Skin of body (tissue), 2 donors: Measurements from ENCODE around the gene SNTG2. TPM values are rescaled to one million over a fixed set of nuclear protein-coding genes. Genes with fewer than 3 reads are reported as not detected.
"Not testable (repeated sequence)": the region's sequence is repeated elsewhere in the genome, so short reads cannot be mapped to it uniquely, and the experiment has no call there.

Experiments
- DNase-seq: peaks from one replicate; lab custom pipeline; 2025; lab: John Stamatoyannopoulos, UW
- total RNA-seq: library from RNA; depleted of rRNA; stranded (reverse); fragments of >200 nt; gene quantifications from one replicate; pipeline ENCODE4 v1.2.3, GENCODE V29; 2014

Gene SNTG2
- total RNA-seq, 1 donor from 2014 or later, result 5.2 TPM

DNA sequence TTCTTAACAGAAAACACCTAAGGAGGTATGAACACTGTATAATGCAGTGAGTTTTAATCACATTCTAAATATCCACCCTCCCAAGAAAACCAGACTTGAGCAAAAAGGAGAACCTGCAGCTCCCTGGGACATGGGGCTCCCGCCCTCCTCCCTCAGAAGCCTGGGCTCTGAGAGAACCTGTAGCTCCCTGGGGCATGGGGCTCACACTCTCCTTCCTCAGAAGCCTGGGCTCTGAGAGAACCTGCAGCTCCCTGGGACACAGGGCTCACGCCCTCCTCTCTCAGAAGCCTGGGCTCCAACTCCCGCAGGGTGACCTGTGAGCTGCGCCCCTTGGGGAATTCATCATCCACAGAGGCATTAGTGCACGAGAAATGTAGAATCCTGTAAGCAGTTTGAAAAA, 222.9 kb downstream of the SNTG2 start:
- no peak for DNase-seq

- no peak for DNase-seq
These were observed 231.2 kb downstream of the SNTG2 start for GRCh38 chr2:1181893-1182292.

DNA sequence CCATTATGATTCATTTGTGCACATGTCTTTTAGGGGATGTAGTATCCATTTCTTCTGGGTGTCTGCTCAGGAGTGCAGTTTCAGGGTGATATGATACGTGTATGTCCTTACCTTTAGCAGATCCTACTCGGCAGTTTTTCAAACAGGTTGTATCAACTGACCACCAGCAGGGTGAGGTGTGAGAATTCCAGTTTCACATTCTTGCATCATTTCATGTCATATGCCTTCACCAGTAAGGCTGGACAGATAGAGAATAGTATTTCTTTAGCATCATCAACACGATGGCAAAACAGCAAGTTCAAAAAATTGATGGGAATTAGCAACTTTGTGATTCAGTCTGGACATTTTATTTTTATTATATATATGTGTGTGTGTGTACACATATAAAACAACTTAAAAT, 232.7 kb downstream of the SNTG2 start:
- no peak for DNase-seq

GRCh38 chr2:1186421-1186820, 235.8 kb downstream of the SNTG2 start:
- no peak for DNase-seq

GRCh38 chr2:1187189-1187588, 236.5 kb downstream of the SNTG2 start:
- DNase-seq, result no peak

DNA sequence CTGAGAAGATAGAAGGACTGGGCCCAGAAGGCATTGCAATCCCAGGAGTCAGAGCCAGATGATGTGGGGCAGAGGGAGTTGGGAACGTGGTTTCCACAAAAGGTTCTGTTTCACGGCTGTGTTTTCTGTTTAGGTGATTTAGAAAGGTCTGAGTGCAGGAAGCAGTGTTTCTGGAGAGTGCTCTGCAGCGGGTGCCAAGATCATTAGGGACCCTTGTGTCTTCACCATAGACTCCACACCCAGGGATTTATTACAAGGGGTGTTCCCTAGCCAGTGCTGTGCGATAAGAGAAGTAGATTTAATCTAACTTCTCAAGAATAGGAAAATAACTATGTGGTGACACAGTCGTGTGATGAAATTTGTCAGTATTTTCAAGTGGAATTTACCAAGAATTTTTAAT, 241.5 kb downstream of the SNTG2 start:
- no peak for DNase-seq

DNA sequence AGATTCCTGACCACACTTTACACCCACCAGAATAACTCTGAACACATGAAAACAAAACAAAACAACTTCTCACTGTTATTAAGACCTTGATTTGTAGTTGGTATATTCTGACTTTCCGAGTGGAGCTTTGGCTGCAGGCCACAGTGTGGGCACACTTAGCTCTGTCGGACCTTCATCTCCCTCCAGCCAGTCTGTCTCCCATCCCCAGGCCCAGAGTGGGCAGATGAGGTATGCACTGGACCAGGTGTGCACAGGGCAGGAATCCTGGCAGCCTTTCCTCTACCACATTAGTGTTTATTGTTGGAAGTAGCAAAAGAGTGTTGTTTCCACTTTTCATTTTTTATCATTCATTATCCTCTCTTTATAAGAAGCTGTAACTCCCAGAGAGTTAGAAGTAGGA, 243.2 kb downstream of the SNTG2 start:
- no peak for DNase-seq

GRCh38 chr2:1203772-1204171, 253.1 kb downstream of the SNTG2 start:
- no peak for DNase-seq

- DNase-seq, result no peak
These were observed 255.2 kb downstream of the SNTG2 start for GRCh38 chr2:1205853-1206252.

DNA sequence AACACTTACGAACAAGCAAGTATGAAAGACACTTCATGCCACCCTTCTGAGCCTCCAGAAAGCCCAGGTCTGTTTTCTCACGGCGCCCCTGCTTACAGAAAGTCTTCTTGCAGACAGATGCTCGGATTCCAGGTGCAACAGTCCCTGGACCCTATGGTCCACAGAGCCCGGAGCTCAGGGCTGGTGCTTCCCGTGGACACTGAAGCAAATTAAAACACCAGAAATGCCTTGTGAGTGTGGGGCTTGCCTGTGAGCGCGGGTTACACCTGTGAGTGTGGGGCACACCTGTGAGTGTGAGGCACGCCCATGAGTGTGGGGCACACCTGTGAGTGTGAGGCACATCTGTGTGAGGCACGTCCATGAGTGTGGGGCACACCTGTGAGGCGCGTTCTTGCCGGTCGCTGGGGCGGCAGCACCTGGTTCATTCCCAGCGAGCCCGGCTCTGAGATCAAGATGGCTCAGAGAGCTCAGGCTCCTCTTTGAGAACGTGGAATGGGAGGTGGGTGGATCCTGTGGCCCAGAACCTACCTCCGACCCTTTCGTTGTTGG, 257.4 kb downstream of the SNTG2 start:
- DNase-seq, result no peak

GRCh38 chr2:1208522-1208921, 257.9 kb downstream of the SNTG2 start:
- no peak for DNase-seq

GRCh38 chr2:1209246-1209645, 258.6 kb downstream of the SNTG2 start:
- no peak for DNase-seq

- no peak for DNase-seq
These were observed 259.1 kb downstream of the SNTG2 start for GRCh38 chr2:1209761-1210160.

- DNase-seq, result no peak
These were observed 259.7 kb downstream of the SNTG2 start for GRCh38 chr2:1210352-1210751.

DNA sequence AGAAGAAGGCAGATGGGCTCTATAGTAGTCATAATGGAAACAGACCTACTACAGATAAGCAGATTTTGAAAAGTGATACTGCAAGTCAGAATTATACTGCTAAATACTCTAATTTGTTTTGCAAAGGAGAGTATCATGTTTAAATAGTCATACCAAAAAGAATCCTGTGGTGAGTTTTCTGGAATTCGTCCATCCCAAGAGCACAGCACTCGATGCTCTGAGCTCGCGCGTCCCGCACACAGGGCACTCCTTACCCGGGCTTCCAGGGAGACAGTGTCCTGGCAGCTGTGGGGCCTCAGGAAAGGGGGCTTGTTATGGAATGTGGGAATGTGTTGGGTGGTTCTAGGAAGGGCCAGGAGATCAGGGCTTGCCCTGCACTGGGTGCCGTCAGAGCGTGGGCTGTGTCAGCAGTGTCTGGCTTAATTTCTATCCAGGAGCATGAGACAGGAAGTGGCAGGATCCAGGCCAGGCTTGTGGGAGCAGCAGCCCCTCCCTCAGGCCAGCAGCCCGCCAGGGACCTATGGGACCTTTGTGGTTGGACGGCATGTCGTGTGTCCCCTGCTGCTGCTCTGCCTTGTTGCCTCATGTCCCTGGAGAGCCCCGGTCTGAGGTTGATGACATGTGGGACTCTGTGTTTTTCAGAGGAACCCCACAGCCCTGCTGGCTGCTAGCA, 269.4 kb downstream of the SNTG2 start:
- DNase-seq, result no peak

DNA sequence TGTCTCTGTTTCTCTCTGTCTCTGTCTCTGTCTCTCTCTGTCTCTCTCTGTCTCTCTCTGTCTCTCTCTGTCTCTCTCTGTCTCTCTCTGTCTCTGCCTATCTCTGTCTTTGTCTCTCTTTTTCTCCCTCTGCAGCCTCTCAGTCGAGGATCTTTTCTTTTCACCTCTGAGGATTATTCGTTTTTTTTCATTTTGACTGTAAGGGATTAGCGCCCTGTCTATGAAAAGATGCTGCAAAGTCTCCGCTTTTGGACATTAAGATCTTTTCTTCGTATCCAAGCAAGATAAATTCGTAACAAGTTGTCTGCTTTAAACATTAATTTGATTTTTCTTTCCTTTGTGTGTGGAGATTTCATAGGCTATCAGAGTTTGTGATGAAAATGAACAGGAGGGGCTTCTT, 271.4 kb downstream of the SNTG2 start:
- no peak for DNase-seq

GRCh38 chr2:1223791-1224190, 273.1 kb downstream of the SNTG2 start:
- DNase-seq, result no peak

DNA sequence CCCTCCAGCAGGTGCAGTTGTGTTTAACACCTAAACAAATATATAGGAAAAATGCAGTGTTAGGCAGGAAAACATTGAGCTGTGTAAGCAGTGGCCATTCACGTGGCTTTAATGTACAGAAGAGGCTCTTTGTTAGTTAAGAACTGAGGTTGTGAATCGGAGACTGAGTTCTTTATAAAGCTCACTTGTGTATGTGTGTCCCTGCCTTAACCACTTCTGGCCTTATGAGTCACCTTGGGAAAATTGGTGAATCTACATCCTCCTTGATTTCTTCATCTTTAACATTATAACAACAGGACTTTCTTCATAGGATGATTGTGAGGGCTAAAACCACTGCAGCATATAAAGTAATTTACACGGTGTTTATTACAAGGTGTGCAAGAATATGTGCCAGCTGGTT, 274.3 kb downstream of the SNTG2 start:
- DNase-seq, result no peak

GRCh38 chr2:1226766-1227165, 276.1 kb downstream of the SNTG2 start:
- no peak for DNase-seq

GRCh38 chr2:1227274-1227900, 276.7 kb downstream of the SNTG2 start:
- DNase-seq, result no peak

DNA sequence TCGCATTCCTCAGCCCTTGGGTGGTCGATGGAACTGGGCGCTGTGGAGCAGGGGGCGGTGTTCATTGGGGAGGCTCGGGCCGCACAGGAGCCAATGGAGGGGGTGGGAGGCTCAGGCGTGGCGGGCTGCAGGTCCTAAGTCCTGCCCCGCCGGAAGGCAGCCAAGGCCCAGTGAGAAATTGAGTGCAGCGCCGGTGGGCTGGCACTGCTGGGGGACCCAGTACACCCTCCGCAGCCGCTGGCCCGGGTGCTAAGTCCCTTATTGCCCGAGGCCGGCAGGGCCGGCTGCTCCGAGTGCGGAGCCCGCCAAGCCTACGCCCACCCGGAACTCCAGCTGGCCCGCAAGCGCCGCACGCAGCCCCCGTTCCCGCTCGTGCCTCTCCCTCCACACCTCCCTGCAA, 278.9 kb downstream of the SNTG2 start:
- DNase-seq, result not testable (repeated sequence)

DNA sequence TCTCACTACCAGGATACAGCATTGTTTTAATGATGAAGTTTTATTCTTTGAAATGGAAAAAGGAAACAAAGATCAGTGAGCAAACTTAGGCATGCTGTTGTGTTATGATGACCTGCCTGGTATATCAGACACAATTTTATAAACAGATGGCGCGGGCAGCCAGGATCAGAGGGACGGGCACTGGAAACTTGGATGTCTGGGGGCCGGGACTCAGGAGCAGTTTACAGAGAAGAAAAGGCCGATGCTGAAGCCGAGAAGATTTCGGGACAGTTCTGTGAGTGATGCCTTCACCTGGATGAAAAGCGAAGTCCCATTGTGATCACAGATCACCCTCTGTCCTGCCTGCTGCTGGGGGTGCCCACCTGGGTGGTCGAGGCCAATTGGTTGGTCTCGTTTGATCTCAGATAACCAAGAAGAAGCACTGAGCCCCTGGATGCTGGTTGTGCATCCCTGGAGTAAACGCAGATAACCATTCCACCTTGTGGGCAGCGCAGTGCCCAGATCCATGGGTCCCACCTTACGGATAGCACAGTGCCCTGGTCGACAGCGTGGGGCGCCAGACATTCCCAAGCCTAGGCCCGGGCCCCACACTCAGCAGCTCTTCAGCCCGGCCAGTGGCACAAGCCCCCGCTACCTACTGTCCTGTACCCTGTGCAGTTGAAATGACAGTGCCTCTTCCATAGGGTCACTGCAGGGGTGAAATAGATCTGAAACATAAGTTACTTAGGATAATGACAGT, 279.7 kb downstream of the SNTG2 start:
- no peak for DNase-seq
